HG02678 (cell line): ENCODE results near the gene EEF2K.
"Not testable (repeated sequence)": the region's sequence is repeated elsewhere in the genome, so short reads cannot be mapped to it uniquely, and the experiment has no call there.

Source experiments
- ATAC-seq: cut with Tn5 transposase; IDR thresholded peaks from one replicate; pipeline ENCODE4 v1.9.1; 2021; ENCODE audit warnings: mild to moderate bottlenecking, moderate library complexity; ENCODE audit not compliant: unreplicated experiment

Gene EEF2K

DNA sequence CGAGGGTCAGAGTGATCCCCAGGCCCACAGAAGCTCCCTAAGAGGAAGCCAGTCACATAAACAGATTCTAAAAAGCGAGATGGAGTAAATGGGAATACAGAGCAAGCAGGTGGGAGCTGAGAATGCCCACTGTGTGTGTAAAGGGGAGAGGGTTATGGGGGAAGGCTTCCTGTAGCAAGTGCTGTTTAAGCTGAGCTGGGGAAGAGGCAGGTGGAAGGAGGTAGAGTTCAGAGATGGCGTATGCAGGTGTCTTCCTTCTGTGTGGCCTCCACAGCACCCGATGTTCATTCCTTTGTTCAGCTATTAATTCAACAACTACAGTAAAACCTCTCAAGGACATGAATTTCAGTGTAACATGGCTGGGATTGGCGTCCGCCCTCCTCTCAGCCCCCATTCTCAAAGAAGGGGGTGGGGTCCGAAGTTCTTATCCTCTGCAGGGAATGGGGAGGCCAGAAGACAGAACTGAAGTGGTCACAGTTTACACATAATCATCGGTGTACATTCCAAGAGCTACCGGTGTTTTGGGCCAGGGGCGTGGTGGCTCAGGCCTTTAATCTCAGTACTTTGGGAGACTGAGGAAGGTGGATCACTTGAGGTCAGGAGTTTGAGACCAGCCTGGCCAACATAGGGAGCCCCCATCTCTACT lies 1.8 kb downstream of the EEF2K start:
- no peak for ATAC-seq

DNA sequence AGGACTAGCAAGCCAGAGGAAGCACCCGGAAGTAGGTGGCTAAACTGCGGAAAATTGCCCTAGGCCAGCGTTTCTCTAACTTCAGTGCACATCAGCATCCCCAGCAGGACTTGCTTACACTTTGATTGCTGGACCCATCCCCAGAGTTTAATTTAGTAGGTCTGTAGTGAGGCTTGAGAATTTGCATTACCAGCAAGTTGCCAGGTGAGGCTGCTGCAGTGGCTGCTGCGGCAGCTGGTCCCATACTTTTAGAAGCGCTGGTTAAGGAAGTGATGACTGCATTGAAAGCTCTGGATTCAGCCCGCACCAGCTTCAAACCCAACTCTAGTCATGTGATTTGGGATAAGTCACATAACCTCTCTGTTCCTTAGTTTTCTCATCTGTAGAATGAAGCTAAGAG lies 4.2 kb downstream of the EEF2K start:
- ATAC-seq, result no peak

DNA sequence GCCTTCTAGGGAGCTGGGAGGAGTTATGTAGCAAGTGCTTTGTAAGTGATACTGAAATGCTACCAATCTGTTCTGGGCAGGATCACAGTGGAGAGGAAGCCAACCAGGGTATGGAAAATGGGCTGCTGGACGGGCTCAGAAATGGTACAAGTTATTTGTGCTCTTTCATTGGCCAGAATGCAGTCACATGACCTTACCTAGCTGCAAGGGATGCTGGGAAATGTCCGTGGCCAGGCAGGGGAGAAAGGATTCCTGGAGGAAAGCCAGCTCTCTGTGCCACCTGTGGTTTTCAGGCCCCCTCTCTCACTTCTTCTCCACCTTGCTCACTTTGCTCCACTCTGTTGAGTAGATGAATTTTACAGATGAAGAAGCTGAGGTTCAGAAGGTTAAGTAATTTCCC lies 4.8 kb downstream of the EEF2K start:
- ATAC-seq, result no peak

DNA sequence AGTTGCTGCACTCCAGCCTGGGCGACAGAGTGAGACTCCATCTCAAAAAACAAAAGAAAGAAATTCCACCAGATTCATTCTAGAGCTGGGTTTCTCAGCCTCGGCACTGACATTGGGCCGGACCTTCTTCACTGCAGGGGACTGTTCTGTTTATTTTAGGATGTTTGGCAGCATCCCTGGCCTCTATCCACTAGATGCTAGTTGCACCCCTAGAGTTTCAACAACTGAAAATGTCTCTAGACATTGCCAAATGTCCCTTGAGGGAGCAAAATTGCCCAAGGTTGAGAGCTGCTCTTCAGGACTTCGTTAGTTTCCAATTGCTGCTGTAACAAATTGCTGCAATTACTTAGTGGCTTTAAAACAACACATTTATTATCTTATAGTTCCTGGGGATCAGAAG lies 7.2 kb downstream of the EEF2K start:
- ATAC-seq, result no peak

DNA sequence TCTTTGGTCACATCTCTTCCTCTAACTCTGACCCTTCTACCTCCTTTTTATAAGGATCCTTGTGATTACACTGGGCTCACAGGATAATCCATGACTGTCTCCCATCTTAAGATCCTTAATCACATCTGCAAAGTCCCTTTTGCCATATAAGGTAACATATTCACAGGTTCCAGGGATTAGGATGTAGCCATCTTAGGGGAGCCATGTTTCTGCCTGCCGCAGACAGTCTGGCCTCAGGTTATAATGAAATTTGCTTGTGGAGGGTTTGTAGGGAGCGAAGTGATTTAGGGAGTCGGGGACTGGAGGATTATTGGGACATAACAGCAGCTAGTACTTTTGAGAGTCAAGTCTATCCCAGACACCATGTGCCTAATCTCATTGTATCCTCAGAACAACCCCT lies 7.7 kb downstream of the EEF2K start:
- ATAC-seq, result no peak

DNA sequence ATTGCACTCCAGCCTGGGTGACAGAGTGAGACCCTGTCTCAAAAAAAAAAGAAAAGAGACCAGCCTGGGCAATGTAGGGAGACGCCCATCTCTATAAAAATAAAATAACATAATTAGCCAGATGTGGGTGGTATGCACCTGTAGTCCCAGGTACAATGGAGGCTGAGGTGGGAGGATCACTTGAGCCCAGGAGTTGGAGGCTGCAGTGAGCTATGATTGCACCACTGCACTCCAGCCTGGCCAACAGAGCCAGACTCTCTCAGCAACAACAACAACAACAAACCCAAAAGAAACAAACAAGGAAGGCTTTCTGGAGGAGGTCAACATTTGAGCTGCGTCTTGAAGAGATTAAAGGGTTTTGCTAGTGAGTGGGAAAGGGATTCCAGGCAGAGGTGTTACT lies 8.3 kb downstream of the EEF2K start:
- ATAC-seq, result no peak

DNA sequence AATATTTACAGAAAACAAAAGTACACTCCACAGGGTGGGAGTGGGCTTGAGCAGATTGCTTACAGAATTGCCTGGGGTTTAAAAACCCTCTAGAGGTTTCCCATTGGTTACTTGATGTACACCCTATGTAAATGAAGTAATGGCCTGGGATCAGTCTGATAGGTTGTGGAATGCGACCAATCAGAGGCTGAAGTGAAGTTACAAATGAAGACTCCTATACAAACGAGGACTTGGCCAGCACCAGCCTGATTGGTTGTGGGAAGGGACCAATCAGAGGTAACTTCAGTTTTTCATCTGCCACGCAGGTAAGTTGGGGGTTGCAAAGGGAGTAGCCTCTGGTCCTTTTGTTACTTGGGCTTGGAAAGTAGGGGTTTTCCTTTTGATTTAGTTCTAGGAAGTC lies 8.8 kb downstream of the EEF2K start:
- ATAC-seq, result no peak

DNA sequence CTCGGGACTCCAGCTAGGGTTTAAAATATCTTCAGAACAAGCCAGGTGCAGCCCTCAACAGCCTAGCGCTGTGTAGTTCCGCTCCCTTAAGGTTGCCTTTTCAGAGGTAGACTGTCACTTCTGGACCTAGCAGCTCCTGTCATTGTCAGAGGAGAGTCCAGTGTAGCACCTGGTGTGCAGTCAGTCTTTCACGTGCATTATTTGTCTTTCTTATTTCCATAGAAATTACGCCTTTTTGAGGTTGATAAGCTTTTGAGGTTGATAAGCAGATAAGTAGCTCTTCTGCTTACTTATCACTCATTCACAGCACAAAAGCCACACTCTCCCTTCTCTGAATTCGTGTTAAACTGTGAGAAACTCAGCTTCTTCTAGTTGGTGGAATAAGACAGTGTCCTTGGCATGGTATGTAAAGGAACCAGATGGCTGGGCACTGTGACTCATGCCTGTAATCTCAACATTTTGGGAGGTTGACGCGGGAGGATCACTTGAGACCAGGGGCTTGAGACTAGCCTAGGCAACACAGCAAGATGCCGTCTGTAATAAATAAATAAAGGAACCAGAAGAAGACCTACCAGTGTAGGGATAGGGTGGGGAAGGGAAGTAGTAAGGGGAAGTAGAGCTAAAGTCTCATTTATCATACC lies 10.2 kb downstream of the EEF2K start:
- ATAC-seq, result no peak

DNA sequence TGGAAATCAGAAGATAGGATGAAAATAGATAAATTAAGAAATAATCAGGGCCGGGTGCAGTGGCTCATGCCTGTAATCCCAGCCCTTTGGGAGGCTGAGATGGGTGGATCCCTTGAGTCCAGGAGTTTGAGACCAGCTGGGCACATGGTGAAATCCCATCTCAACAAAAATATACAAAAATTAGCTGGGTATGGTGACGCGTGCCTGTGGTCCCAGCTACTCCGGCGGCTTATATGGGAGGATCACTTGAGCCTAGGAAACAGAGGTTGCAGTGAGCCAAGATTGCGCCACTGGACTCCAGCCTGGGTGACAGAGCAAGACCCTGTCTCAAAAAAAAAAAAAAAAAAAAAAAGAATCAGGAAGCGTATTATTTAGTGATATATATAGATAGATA lies 10.8 kb downstream of the EEF2K start:
- ATAC-seq, result not testable (repeated sequence)

DNA sequence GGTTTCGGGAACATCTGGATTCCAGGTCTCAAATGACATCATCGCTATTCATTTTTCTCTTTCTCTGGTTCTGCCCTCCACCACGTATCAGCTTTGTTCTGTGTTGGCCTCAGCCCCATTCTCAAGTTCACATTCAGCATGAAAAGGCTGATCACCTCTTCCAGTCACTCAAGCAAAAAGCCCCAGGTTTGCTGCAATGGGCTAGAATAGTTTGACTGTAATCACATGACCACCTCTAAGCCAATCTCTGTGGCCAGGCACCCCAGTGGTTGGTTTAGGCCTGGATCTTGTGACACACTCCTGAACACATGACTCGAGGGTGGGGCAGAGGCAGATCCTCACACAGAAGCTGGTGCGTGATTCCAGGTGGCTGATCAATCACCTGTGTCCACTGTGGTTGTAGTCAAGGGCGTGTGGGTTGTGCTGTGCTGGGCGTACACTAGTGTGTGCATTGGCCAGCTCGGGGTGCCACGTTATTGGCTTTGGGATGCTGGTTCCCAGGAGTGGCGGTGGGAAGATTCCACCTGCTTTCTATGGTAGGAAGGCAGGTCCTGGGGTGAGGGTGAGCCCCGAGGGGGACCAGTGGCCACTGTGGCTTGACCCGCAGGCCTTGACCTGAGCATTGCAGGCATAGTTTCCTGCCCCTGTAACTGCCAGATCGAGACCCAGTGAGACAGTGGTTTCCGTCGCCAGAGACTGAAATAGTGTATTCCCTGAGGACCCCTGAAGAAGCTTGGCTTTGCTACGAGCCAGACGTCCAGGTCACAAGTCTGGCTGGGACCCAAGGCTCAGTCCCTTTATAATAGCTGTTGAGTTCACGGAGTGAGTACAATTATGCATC lies 12.0 kb downstream of the EEF2K start:
- ATAC-seq, result peak; percentile 88

DNA sequence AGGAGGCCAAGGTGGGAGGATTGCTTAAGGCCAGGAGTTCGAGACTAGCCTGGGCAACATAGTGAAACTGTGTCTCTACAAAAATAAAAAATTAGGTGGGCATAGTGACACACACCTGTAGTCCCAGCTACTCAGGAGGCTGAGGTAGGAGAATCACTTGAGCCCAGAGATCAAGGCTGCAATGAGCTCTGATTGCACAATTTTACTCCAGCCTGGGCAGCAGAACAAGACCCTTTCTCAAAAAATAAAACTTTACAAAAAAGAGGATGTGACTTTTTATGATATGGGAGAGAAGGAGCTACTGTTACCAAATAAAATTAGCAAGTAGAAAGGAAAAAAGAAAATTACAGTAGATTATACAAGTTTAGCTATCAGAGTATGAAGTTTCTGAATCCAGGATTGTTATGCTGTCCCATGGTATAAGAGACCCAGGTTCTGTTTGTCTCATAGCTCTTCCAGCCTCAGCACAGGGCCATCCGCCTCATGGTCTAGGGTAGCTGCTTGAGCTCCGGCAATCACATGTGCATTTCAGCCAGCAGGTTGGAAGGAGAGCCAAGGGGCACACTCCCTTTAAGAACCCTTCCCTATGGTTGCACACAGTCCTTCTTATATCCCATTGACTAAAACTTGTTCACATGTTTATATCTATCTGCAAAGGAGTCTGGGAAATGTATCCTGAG lies 13.5 kb downstream of the EEF2K start:
- ATAC-seq, result no peak

DNA sequence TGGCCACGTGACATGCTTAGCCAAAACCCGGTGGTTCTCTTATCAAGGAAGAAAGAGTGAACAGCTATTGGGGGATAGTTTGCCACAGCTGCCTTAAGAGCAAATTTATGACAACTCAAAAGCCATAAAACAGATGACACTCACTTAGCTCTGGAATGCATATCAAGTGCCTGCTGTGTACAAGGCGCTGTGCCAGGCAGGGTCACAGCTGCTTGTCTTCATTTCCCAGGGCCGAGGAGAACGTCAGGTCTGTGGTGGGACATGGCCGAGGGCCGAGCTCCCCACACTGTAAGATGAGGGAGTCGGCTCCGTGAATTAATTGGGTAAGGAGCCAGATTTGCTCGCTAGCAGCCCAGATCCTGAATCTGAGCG lies 14.0 kb downstream of the EEF2K start:
- ATAC-seq, result no peak

DNA sequence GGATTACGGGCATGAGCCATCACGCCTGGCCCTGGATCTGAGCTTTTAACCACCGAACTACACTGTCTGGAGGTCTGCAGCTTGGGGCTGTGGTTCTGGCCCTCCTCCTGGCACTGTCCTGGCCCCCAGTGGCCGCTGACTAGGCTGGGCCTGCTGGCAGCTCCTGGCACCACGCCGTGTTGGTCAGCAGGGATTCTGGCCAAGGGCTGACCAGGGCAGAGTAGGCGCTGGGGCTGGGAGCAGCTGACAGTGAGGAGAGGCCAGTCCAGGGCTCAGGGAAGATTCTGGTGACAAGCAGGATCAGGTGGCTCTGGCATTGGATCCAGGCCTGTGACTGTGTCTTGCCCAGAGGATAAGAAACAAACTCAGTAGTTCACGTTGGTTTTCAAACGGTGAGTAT lies 14.6 kb downstream of the EEF2K start:
- ATAC-seq, result no peak

DNA sequence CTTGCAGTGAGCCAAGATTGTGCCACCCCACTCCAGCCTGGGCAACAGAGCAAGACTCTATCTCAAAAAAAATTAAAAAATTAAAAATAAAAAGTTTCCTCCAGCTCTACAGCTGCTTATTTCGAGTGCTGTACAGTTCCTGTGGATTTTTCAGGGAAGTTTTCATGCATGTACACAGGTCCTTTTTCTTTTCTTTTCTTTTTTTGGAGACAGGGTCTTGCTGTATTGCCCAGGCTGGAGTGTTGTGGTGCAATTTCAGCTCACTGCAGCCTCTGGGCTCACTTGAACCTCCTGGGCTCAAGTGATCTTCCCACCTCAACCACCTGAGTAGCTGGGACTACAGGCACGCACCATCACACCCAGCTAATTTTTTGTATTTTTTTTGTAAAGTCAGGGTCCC lies 15.9 kb downstream of the EEF2K start:
- ATAC-seq, result no peak

DNA sequence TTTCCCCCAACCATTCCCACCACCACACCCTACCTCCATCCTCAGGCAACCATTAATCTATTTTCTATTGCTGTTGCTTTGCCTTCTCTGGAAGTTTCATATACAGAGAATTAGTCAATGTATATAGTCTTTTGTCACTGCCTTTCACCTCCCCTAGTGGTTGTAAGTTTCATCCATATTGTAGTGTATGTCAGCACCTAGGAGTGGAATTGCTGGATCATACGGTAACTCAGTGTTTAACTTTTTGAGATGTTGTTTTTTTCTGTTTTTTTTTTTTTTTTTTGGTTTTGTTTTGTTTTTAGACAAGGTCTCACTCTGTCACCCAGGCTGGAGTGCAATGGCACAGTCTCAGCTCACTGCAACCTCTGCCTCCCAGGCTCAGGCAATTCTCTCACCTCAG lies 16.9 kb downstream of the EEF2K start:
- ATAC-seq, result no peak

DNA sequence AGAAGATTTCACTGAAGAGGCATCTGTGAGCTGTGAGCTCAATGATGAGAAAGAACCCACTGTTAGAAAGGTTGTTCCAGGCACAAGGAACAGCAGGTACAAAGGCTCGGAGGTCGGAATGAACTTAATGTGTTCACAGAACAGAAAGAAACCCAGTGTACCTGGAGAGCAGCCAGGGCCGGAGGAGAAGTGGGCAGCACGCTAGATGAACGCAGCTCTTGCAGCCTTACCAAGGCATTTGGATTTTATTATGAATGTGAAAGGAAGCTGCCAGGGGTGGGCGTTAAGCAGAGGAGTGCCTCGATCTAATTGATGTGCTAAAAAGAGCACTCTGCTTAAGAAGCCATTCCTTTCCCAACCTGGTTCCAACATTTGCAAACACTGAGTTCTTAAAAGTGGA lies 19.0 kb downstream of the EEF2K start:
- ATAC-seq, result no peak

DNA sequence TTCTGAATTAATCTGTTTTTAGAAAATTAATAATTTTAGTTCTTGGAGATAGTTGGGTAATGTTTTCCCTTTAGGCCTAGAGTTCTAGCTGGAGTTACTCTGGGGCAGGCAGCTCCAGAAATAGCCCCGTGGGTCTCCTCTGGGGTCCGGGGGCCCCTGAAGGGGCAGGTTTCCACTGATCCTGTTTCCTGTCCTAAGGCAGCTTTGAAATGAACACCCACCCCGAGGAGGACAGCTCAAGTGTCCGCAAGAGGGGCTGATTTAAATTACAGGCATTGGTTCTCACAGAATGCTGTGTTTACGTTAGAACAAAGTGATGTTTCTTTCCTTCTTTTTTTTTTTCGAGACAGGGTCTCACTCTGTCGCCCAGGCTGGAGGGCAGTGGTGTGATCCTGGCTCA lies 23.8 kb downstream of the EEF2K start:
- no peak for ATAC-seq

DNA sequence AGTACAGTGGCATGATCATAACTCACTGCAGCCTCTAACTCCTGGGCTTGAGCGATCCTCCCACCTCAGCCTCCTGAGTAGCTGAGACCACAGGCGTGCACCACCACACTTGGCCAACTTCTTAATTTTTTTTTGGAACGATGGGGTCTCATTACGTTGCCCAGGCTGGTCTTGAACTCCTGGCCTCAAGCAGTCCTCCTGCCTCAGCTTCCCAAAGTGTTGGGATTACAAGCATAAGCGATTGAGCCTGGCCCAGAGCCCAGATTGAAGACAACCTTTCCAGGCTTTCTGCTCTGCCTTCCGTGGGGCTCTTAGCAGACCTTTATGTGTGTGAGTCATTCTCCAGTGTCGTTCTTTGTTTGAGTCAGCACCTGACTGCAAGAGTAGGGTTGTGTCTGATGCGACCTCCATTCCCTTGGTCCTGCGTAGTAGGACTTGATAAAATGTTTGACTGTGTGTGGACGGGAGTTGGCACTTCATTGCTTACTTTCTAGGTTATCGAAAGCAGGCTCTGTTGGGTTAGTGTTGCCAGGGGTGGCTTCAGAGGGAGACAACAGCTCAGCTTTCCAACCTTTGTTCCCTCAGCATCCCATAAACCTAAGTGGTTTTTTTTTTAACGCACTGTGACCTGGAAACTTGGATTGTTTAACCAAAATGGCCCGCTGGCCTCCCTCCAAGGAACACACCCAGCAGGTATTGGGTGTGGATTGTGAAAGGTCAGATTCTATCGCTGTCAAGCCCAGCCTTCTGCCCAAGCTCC lies 26.4 kb downstream of the EEF2K start:
- ATAC-seq, result no peak

DNA sequence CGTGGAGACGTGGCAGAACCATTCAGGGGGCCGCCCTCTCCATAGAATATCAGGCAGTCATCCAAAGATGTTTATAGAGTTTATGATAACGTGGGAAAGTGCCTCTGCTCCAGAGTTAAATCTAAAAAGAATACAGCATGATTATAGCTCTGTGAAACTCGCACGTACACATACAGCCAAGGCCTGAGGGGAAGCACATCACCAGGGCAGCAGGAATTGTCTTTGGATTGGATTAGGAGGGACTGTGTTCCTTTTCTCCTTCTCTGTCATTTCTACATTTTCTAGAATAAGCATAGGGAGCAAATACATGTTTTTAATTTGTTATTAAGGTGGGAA lies 26.9 kb downstream of the EEF2K start:
- ATAC-seq, result no peak

DNA sequence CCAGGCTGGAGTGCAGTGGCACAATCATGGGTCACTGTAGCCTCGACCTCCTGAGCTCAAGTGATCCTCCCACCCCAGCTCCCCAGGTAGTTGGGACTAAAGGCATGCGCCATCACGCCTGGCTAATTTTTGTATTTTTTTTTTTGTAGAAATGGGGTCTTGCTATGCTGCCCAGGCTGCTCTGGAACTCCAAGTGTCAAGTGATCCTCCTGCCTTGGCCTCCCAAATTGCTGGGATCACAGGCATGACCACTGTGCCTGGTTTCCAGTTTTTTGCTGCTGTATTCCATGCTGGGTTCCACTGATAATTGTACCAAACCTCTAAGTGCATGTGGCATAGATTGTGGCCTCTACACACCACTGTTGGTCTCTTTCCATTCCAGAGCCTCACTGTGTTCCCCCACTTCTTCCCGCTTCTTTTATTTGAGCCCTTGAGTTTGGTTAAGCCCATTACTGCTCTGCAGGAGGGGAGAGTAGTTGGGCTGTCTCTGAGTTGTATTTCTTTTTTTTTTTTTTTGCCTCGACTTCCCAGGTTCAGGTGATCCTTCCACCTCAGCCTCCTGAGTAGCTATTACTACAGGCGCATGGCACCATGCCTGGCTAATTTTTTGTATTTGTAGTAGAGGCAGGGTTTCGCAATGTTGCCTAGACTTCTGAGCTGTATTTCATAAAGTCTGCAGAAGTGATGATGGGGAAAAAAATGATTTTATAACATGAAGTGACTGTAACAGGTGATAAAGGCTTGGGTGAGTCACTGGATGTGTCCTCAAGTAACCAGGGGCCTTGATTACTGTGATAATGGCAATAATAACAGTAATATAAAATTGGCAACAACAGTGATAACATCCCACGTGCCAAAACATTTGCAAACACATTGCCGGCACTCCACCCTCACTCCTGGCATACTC lies 30.0 kb downstream of the EEF2K start:
- ATAC-seq, result no peak
